ENCODE results near the gene TMX2.

DNA sequence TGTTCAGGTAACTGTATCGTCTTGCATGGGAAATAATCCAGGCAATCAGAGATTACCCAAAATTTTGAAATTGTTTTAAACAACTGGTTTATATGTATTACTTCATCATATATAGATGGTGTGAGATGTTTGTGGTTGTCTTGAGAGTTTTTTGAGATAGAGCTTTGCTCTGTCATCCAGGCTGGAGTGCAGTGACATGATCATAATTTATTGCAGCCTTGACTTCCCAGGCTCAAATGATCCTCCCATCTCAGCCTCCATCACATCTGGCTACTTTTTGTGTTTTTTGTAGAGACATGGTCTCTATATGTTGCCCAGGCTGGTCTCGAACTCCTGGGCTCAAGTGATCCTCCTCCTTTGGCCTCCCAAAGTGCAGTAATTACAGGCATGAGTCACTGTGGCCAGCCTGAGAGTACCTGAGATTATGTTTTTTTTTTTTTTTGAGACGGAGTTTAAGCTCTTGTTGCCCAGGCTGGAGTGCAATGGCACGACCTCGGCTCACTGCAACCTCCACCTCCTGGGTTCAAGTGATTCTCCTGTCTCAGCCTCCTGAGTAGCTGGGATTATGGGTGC lies 60.7 kb downstream of the TMX2 start:
- TF ChIP-seq CTCF (conservative IDR thresholded peaks at IDR 0.05; ENCODE audit: low read length) (no peak), EZH2phosphoT487 (IDR thresholded peaks at IDR 0.05; ENCODE audit: borderline replicate concordance) (no peak)
